ENCODE results near the gene ARL15. TPM values are rescaled to one million over a fixed set of nuclear protein-coding genes. Genes with fewer than 3 reads are reported as not detected.
"Not testable (repeated sequence)": the region's sequence is repeated elsewhere in the genome, so short reads cannot be mapped to it uniquely, and the experiment has no call there.

Gene ARL15
- total and polyA plus RNA-seq, 3 experiments from 2014 or later = 5.6 to 18.8 (median 6.5) TPM

DNA sequence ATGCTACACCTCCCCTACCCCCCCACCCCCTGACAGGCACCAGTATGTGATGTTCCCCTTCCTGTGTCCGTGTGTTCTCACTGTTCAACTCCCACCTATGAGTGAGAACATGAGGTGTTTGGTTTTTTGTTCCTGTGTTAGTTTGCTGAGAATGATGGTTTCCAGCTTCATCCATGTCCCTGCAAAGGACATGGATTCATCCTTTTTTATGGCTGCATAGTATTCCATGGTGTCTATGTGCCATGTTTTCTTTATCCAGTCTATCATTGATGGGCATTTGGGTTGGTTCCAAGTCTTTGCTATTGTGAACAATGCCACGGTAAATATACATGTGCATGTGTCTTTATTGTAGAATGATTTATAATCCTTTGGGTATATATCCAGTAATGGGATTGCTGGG lies 328.1 kb downstream of the ARL15 start:
- POLR2A ChIA-PET; H3K36me3 ChIP-seq (ENCODE audit: insufficient read depth, low read length); H3K4me3 ChIP-seq (ENCODE audit: low read length); H3K27me3 ChIP-seq (ENCODE audit: insufficient read depth, low read length, poor library complexity, severe bottlenecking); H3K4me1 ChIP-seq (ENCODE audit: insufficient read depth, low read length); H3K27ac ChIP-seq (ENCODE audit: low read depth, low read length); H3K4me3 Mint-ChIP-seq; DNase-seq; H3K4me1 Mint-ChIP-seq; H3K27ac Mint-ChIP-seq; H3K9me3 ChIP-seq (ENCODE audit: low read length); H3K27me3 Mint-ChIP-seq; CTCF ChIA-PET: not testable (repeated sequence)
- Mint-ChIP-seq H3K9me3 (peaks cover 3 to 11% (median 7%) of the 10 kb centered on the region in 5 donors), H3K36me3 (peaks cover 14 to 42% (median 18%) of the 10 kb centered on the region in 3 donors)

DNA sequence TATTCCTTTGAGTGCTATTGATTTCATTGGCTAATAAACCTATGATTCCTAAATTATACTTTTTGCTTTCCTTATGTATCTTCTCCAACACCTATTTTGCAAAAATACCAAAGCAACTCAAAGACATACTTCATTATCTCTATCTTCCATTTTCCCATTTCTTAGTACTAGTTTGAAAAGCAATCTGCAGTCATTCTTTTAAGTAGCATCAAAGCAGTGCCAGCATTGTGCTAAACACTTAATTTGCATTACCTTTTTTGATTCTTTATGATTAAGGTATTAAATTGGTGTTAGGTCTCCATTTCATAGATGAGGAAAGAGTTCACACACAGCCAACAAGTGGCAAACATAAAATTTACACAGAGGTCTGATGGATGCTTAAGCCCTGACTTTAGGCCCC lies 330.3 kb downstream of the ARL15 start:
- H3K4me3 Mint-ChIP-seq = no peak overlapping the region
- Histone ChIP-seq H3K4me3 (ENCODE audit: low read length) (no peak overlapping the region), H3K9me3 (ENCODE audit: low read length) (no peaks in the 10 kb centered on the region), H3K36me3 (ENCODE audit: insufficient read depth, low read length) (no peaks in the 10 kb centered on the region), H3K27ac (ENCODE audit: low read depth, low read length) (no peak overlapping the region), H3K27me3 (ENCODE audit: insufficient read depth, low read length, poor library complexity, severe bottlenecking) (no peaks in the 10 kb centered on the region), H3K4me1 (ENCODE audit: insufficient read depth, low read length) (no peaks in the 10 kb centered on the region)
- H3K9me3 Mint-ChIP-seq = peaks cover 3 to 11% (median 7%) of the 10 kb centered on the region in 5 donors
- peaks cover 17 to 42% (median 18%) of the 10 kb centered on the region in 3 donors for H3K36me3 Mint-ChIP-seq
- DNase-seq = no peak
- POLR2A ChIA-PET = no interaction called here
- H3K27me3 Mint-ChIP-seq = no peaks in the 10 kb centered on the region
- H3K4me1 Mint-ChIP-seq = no peaks in the 10 kb centered on the region
- CTCF ChIA-PET = no interaction called here
- H3K27ac Mint-ChIP-seq = no peak overlapping the region

GRCh38 chr5:53974021-53974420 lies 336.4 kb downstream of the ARL15 start:
- H3K27ac ChIP-seq (ENCODE audit: low read depth, low read length) = no peak overlapping the region
- H3K36me3 ChIP-seq (ENCODE audit: insufficient read depth, low read length) = no peaks in the 10 kb centered on the region
- CTCF ChIA-PET = no interaction called here
- no peaks in the 10 kb centered on the region for H3K9me3 ChIP-seq (ENCODE audit: low read length)
- no peaks in the 10 kb centered on the region for H3K27me3 ChIP-seq (ENCODE audit: insufficient read depth, low read length, poor library complexity, severe bottlenecking)
- no peaks in the 10 kb centered on the region for H3K4me1 Mint-ChIP-seq
- H3K4me3 ChIP-seq (ENCODE audit: low read length) = no peak overlapping the region
- no peak overlapping the region for H3K4me3 Mint-ChIP-seq
- no peak overlapping the region for H3K27ac Mint-ChIP-seq
- H3K4me1 ChIP-seq (ENCODE audit: insufficient read depth, low read length) = no peaks in the 10 kb centered on the region
- POLR2A ChIA-PET = no interaction called here
- no peaks in the 10 kb centered on the region for H3K27me3 Mint-ChIP-seq
- H3K36me3 Mint-ChIP-seq = peaks cover 12 to 21% (median 18%) of the 10 kb centered on the region in 3 donors
- no peaks in the 10 kb centered on the region for H3K9me3 Mint-ChIP-seq
- no peak for DNase-seq

GRCh38 chr5:53972314-53972713 lies 338.1 kb downstream of the ARL15 start:
- Mint-ChIP-seq H3K36me3 (peaks cover 13 to 25% (median 21%) of the 10 kb centered on the region in 3 donors), H3K4me1 (no peaks in the 10 kb centered on the region), H3K27ac (no peak overlapping the region), H3K4me3 (no peak overlapping the region), H3K27me3 (no peaks in the 10 kb centered on the region), H3K9me3 (no peaks in the 10 kb centered on the region)
- ChIA-PET CTCF (no interaction called here), POLR2A (no interaction called here)
- Histone ChIP-seq H3K27me3 (ENCODE audit: insufficient read depth, low read length, poor library complexity, severe bottlenecking) (no peaks in the 10 kb centered on the region), H3K9me3 (ENCODE audit: low read length) (no peaks in the 10 kb centered on the region), H3K4me3 (ENCODE audit: low read length) (no peak overlapping the region), H3K27ac (ENCODE audit: low read depth, low read length) (no peak overlapping the region), H3K4me1 (ENCODE audit: insufficient read depth, low read length) (no peaks in the 10 kb centered on the region), H3K36me3 (ENCODE audit: insufficient read depth, low read length) (no peaks in the 10 kb centered on the region)
- DNase-seq = no peak

DNA sequence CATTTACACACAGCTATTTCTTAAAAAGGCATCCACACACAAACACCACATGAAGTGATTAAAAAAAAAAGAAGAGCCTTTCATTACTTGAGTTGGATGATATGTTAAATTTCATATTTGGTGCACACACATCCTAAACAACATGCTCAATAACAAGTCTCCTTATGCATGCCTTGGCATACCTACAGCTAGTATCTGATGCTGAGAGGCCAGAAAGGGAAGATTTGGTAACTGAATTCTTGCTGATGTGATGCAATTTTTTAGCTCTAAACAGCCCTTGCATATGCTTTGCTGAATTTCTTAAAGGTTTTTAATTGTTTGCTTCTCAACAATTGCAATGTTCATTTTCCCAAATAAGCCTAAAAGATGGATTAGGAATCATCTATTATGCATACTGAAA lies 338.8 kb downstream of the ARL15 start:
- Mint-ChIP-seq H3K9me3 (no peaks in the 10 kb centered on the region), H3K27me3 (no peaks in the 10 kb centered on the region), H3K4me3 (no peak overlapping the region), H3K36me3 (peaks cover 13 to 27% (median 22%) of the 10 kb centered on the region in 3 donors), H3K4me1 (no peaks in the 10 kb centered on the region), H3K27ac (no peak overlapping the region)
- Histone ChIP-seq H3K9me3 (ENCODE audit: low read length) (no peaks in the 10 kb centered on the region), H3K4me1 (ENCODE audit: insufficient read depth, low read length) (no peaks in the 10 kb centered on the region), H3K27me3 (ENCODE audit: insufficient read depth, low read length, poor library complexity, severe bottlenecking) (no peaks in the 10 kb centered on the region), H3K27ac (ENCODE audit: low read depth, low read length) (no peak overlapping the region), H3K4me3 (ENCODE audit: low read length) (no peak overlapping the region), H3K36me3 (ENCODE audit: insufficient read depth, low read length) (no peaks in the 10 kb centered on the region)
- POLR2A ChIA-PET = no interaction called here
- no peak for DNase-seq
- CTCF ChIA-PET = no interaction called here

- ChIA-PET POLR2A (no interaction called here), CTCF (no interaction called here)
- H3K4me1 ChIP-seq (ENCODE audit: insufficient read depth, low read length) = no peaks in the 10 kb centered on the region
- Mint-ChIP-seq H3K9me3 (no peaks in the 10 kb centered on the region), H3K27me3 (no peaks in the 10 kb centered on the region), H3K4me1 (no peaks in the 10 kb centered on the region), H3K27ac (no peak overlapping the region), H3K36me3 (peaks cover 11 to 27% (median 23%) of the 10 kb centered on the region in 3 donors), H3K4me3 (no peak overlapping the region)
- no peak overlapping the region for H3K4me3 ChIP-seq (ENCODE audit: low read length)
- no peak for DNase-seq
- no peak overlapping the region for H3K27ac ChIP-seq (ENCODE audit: low read depth, low read length)
- H3K9me3 ChIP-seq (ENCODE audit: low read length) = no peaks in the 10 kb centered on the region
- no peaks in the 10 kb centered on the region for H3K27me3 ChIP-seq (ENCODE audit: insufficient read depth, low read length, poor library complexity, severe bottlenecking)
- H3K36me3 ChIP-seq (ENCODE audit: insufficient read depth, low read length) = no peaks in the 10 kb centered on the region
These were observed 339.2 kb downstream of the ARL15 start for GRCh38 chr5:53971131-53971530.

DNA sequence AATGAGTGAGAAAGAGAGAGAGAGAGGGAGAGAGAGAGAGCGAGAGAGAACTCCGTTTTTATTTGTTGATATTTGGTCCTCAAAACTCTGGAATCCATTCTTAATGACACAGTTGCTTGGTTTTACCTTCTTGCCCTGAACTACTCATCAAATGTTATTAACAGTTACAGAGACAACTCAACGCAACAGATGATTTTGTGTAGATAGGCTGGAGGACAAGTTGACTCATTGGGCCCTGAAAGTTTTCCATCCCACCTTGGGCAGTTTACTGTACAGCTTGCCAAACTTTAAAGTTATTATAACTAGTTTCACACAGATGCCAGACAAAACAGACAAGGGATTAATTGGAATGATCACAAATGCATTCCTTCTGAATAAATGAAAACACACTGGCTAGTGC lies 339.9 kb downstream of the ARL15 start:
- Histone ChIP-seq H3K4me3 (ENCODE audit: low read length) (no peak overlapping the region), H3K36me3 (ENCODE audit: insufficient read depth, low read length) (no peaks in the 10 kb centered on the region), H3K27ac (ENCODE audit: low read depth, low read length) (no peak overlapping the region), H3K27me3 (ENCODE audit: insufficient read depth, low read length, poor library complexity, severe bottlenecking) (no peaks in the 10 kb centered on the region), H3K9me3 (ENCODE audit: low read length) (no peaks in the 10 kb centered on the region), H3K4me1 (ENCODE audit: insufficient read depth, low read length) (no peaks in the 10 kb centered on the region)
- H3K27me3 Mint-ChIP-seq = no peaks in the 10 kb centered on the region
- no peaks in the 10 kb centered on the region for H3K9me3 Mint-ChIP-seq
- no peak for DNase-seq
- no peaks in the 10 kb centered on the region for H3K4me1 Mint-ChIP-seq
- ChIA-PET CTCF (no interaction called here), POLR2A (no interaction called here)
- H3K27ac Mint-ChIP-seq = no peak overlapping the region
- H3K36me3 Mint-ChIP-seq = peaks cover 10 to 22% (median 21%) of the 10 kb centered on the region in 3 donors
- no peak overlapping the region for H3K4me3 Mint-ChIP-seq

GRCh38 chr5:53969176-53969730 lies 341.1 kb downstream of the ARL15 start:
- Histone ChIP-seq H3K4me1 (ENCODE audit: insufficient read depth, low read length) (no peaks in the 10 kb centered on the region), H3K4me3 (ENCODE audit: low read length) (no peak overlapping the region), H3K36me3 (ENCODE audit: insufficient read depth, low read length) (no peaks in the 10 kb centered on the region), H3K27ac (ENCODE audit: low read depth, low read length) (no peak overlapping the region), H3K27me3 (ENCODE audit: insufficient read depth, low read length, poor library complexity, severe bottlenecking) (no peaks in the 10 kb centered on the region), H3K9me3 (ENCODE audit: low read length) (no peaks in the 10 kb centered on the region)
- ChIA-PET POLR2A (no interaction called here), CTCF (no interaction called here)
- Mint-ChIP-seq H3K9me3 (no peaks in the 10 kb centered on the region), H3K27ac (no peak overlapping the region), H3K4me3 (no peak overlapping the region), H3K27me3 (no peaks in the 10 kb centered on the region), H3K36me3 (peaks cover 11 to 22% (median 21%) of the 10 kb centered on the region in 3 donors), H3K4me1 (no peaks in the 10 kb centered on the region)
- no peak for DNase-seq

- no peak overlapping the region for H3K4me3 ChIP-seq (ENCODE audit: low read length)
- no peaks in the 10 kb centered on the region for H3K9me3 ChIP-seq (ENCODE audit: low read length)
- peaks cover 11 to 24% (median 20%) of the 10 kb centered on the region in 3 donors for H3K36me3 Mint-ChIP-seq
- H3K36me3 ChIP-seq (ENCODE audit: insufficient read depth, low read length) = no peaks in the 10 kb centered on the region
- no peaks in the 10 kb centered on the region for H3K4me1 ChIP-seq (ENCODE audit: insufficient read depth, low read length)
- no peak overlapping the region for H3K27ac Mint-ChIP-seq
- no peak overlapping the region for H3K4me3 Mint-ChIP-seq
- no peak for DNase-seq
- no peaks in the 10 kb centered on the region for H3K9me3 Mint-ChIP-seq
- H3K27me3 ChIP-seq (ENCODE audit: insufficient read depth, low read length, poor library complexity, severe bottlenecking) = no peaks in the 10 kb centered on the region
- CTCF ChIA-PET = no interaction called here
- no peaks in the 10 kb centered on the region for H3K4me1 Mint-ChIP-seq
- no peak overlapping the region for H3K27ac ChIP-seq (ENCODE audit: low read depth, low read length)
- POLR2A ChIA-PET = no interaction called here
- H3K27me3 Mint-ChIP-seq = no peaks in the 10 kb centered on the region
These were observed 344.9 kb downstream of the ARL15 start for GRCh38 chr5:53965459-53965858.

All from CD8-positive, alpha-beta memory T cell (primary cell).